Fibroblast of pulmonary artery (primary cell): ENCODE results near the gene KIAA0825.

Experiments used
- DNase-seq: peaks from one replicate; pipeline ENCODE4 v3.0.0-alpha.2; 2010; ENCODE audit warnings: low read depth
- H3K4me3 ChIP-seq: replicated peaks from 2 replicates; pipeline ENCODE4 v1.5.1; 2011; ENCODE audit warnings: low read depth, mild to moderate bottlenecking, control low read depth, low read length, moderate library complexity
- TF ChIP-seq, protein P1 (sequence below): IDR thresholded peaks from 2 replicates; pipeline ENCODE4 v1.5.1; 2011; ENCODE audit warnings: mild to moderate bottlenecking, control low read depth, low read length, inconsistent platforms; ENCODE audit errors: missing control alignments

The KIAA0825 gene

DNA sequence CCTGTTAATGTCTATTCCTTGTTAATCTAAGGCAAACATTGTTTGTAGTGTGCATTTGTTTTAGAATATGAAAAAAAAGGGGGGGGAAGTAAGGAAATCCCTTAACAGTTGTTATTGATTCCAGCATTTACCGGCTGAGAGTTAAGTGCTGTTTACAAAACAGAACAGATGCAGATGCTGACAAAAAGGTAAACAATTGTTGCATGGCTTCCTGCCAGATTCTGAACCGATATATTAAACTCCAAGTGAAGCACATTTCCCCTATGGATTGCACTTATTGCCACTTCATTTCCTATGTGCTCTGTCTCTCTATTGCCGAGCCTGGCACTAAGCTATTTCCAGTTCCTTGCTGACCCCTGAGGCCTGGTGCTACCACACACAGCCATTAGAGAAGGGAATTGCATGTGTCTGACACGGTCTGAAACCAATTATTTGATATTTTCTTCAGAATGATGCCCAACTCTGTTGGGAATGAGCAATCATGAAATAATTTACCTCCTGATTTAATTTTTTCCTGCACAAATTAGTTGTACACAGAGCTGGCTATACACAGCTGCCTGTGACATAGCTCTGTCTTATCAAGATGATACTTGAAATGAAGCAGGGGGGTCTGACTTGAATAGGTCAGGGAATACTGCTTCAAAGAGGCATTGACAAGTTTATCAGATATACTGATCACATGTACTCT, 109.8 kb downstream of the KIAA0825 start:
- TF ChIP-seq, protein P1, sequence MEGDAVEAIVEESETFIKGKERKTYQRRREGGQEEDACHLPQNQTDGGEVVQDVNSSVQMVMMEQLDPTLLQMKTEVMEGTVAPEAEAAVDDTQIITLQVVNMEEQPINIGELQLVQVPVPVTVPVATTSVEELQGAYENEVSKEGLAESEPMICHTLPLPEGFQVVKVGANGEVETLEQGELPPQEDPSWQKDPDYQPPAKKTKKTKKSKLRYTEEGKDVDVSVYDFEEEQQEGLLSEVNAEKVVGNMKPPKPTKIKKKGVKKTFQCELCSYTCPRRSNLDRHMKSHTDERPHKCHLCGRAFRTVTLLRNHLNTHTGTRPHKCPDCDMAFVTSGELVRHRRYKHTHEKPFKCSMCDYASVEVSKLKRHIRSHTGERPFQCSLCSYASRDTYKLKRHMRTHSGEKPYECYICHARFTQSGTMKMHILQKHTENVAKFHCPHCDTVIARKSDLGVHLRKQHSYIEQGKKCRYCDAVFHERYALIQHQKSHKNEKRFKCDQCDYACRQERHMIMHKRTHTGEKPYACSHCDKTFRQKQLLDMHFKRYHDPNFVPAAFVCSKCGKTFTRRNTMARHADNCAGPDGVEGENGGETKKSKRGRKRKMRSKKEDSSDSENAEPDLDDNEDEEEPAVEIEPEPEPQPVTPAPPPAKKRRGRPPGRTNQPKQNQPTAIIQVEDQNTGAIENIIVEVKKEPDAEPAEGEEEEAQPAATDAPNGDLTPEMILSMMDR = no peak
- H3K4me3 ChIP-seq = no peak overlapping the region
- no peak for DNase-seq

DNA sequence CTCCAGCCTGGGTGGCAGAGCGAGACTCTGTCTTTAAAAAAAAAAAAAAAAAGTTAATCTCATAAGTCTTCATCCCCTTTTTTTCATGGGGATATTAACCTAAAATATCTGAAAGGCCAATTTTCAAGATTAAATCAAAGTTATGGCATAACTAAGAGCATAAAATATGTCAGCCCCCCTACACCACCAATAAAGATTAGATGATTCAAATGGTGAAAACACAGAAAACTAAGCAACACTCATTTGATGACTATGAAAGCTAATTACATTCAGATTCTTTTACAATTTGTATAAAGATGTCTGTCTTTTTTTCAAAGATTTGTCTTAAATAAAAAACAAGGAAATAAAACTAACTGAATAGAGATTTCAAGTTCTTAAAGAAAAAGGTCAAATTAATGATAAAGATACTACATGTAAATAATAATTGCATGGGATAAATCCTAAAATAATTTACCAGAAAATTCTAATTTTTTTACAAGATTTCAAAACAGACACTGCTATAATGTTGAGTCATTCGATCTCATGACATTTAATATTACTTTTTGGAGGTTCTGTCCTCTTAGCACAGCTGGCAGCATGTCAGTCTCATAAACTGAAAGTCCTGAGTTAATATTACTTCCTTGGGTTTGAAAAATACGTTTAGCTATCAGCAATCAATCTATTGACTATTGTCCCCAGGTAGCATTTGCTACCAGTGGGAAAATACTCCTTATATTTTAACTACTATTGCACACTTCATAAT, 112.9 kb downstream of the KIAA0825 start:
- no peak overlapping the region for H3K4me3 ChIP-seq
- TF ChIP-seq, protein P1 = no peak
- DNase-seq = no peak

DNA sequence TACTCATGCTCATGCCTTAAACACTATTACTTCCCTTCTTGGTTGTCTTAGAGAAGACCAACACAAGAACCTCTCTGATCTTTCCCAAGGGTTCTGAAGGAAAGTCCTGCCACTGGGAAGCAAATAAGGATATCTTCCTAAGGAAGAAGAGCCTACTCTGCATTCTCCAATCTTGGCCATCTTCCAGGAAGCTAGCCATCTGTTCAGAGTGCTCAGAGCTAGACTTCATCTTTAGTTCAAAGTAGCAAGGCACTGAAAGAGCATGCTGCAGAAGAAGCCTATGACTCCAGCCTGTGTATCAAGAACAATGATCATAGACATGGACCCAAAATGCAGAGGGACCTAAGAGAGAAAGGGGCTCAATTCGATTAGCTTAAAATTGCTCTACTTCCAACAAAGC, 114.7 kb downstream of the KIAA0825 start:
- no peak overlapping the region for H3K4me3 ChIP-seq
- no peak for DNase-seq
- TF ChIP-seq, protein P1 = no peak

DNA sequence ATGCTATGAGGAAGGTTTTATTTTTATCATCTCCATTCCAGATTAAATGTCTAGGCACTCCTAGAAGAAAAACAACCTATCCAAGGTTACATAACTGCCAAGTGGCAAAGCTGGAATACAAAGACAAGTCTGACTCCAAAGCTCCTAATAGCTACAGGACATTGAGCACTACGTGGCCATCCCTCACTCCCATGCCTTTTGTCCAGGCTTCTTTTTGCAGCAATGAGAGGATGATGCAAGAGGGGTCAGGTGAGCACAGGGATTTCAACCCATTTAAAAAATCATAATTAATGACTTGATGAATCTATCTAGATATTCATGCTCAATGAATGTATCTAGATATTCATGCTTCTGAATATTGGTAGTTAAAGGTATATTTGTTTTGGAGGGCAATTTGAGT, 117.0 kb downstream of the KIAA0825 start:
- DNase-seq = no peak
- no peak overlapping the region for H3K4me3 ChIP-seq
- TF ChIP-seq, protein P1 = no peak

DNA sequence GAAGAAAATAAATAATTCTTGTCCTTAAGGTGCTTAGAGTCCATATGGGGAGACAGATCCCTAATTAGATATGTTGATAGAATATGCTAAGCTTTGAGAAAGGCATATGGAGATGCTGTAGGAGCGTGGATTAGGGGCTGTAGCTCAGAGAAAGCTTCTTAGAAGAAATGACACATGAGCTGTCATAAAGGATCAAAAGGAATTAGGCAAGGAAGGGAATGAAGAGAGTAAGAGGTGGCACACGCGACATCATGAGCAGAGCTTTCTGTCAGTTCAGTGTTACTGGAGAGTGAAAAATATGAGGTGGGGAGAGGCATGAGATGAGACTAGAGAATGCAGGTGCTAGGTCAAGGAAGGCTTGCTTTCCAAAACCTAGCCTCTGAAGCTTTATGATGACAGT, 118.6 kb downstream of the KIAA0825 start:
- H3K4me3 ChIP-seq = no peak overlapping the region
- no peak for DNase-seq
- TF ChIP-seq, protein P1 = no peak

DNA sequence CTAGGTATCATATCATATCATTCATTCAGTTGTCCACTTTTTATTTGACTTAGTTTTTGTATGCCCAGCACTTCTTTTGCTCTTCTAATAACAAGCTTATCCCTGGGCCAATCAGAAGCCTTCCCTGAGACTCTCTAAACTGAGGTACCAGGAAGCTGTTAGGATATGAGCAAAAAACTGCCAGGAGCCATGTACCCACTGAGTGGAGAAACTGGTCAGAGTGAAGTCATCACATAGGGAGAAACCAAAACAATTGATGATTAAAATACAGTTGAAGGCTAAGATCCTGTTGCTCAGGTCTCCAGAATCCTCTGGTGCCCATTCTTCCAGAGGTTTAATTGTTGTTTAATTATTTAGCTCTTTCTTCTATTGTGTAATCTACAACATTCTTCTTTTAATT, 120.2 kb downstream of the KIAA0825 start:
- no peak overlapping the region for H3K4me3 ChIP-seq
- no peak for DNase-seq
- TF ChIP-seq, protein P1 = no peak

DNA sequence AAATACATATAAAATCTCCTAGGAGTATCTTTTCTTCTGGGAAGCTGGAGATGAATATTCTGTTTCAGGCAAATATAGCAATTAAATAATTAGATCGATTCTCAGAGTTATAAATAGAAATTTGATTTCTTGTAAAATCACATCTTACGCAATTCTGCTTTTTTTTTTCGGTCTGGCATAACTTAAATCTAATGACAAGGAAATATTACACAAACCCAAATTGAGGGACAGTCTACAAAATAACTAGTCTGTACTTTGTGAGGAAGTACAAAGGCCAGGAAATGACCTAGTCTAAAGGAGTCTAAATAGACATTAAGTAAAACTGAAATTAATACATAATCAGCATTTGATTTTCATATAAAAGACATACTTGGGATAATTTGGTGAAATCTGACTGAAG, 133.3 kb downstream of the KIAA0825 start:
- TF ChIP-seq, protein P1 = no peak
- DNase-seq = no peak
- no peak overlapping the region for H3K4me3 ChIP-seq
